Endodermal cell (in vitro differentiated cells): ENCODE results near the gene PIP5K1B. TPM values are rescaled to one million over a fixed set of nuclear protein-coding genes. Genes with fewer than 3 reads are reported as not detected.
A peak's percentile ranks its signal among the peaks of the same experiment; 100 is the strongest.

Experiments used
- DNase-seq: peaks from one replicate; pipeline ENCODE4 v3.0.0-alpha.2; 2017
- H3K27ac ChIP-seq: 2 replicates; pipeline ENCODE4 v1.5.1; 2013; ENCODE audit warnings: mild to moderate bottlenecking, low read depth, low read length, moderate library complexity
- H3K27me3 ChIP-seq: 2 replicates; pipeline ENCODE4 v1.6.1; 2013; ENCODE audit warnings: mild to moderate bottlenecking, low read length, moderate library complexity; ENCODE audit not compliant: insufficient read depth, control insufficient read depth, poor library complexity, severe bottlenecking
- H3K36me3 ChIP-seq: 2 replicates; pipeline ENCODE4 v1.7.0; 2013; ENCODE audit warnings: mild to moderate bottlenecking, low read length, moderate library complexity; ENCODE audit not compliant: control insufficient read depth, insufficient read depth
- H3K4me1 ChIP-seq: one replicate; pipeline ENCODE4 v1.7.0; 2013; ENCODE audit warnings: low read length; ENCODE audit not compliant: control insufficient read depth, insufficient read depth
- H3K4me3 ChIP-seq: 2 replicates; pipeline ENCODE4 v1.5.1; 2013; ENCODE audit warnings: mild to moderate bottlenecking, low read length, moderate library complexity
- H3K9ac ChIP-seq: 2 replicates; pipeline ENCODE4 v1.6.1; 2013; ENCODE audit warnings: mild to moderate bottlenecking, low read length, moderate library complexity; ENCODE audit not compliant: poor library complexity, severe bottlenecking; ENCODE audit errors: extremely low read depth
- H3K9me3 ChIP-seq: 2 replicates; pipeline ENCODE4 v1.6.1; 2013; ENCODE audit warnings: mild to moderate bottlenecking, low read length, moderate library complexity; ENCODE audit not compliant: control insufficient read depth
- H3K27ac Mint-ChIP-seq: 2 replicates; pipeline ENCODE4 v1.8.0; 2020; ENCODE audit warnings: mixed read lengths
- H3K27me3 Mint-ChIP-seq: 2 replicates; pipeline ENCODE4 v1.8.0; 2021; ENCODE audit warnings: mild to moderate bottlenecking, mixed read lengths; ENCODE audit not compliant: insufficient read depth
- H3K36me3 Mint-ChIP-seq: 2 replicates; pipeline ENCODE4 v1.8.0; 2020; ENCODE audit warnings: low read depth, mixed read lengths
- H3K4me1 Mint-ChIP-seq: 2 replicates; pipeline ENCODE4 v1.8.0; 2020; ENCODE audit warnings: mixed read lengths
- H3K4me3 Mint-ChIP-seq: 2 replicates; pipeline ENCODE4 v1.8.0; 2020; ENCODE audit warnings: mild to moderate bottlenecking, moderate library complexity, mixed read lengths
- H3K9me3 Mint-ChIP-seq: 2 replicates; pipeline ENCODE4 v1.8.0; 2020; ENCODE audit warnings: mild to moderate bottlenecking, mixed read lengths
- CTCF ChIP-seq: fragments of 200-600 bp; sonication (generic); conservative IDR thresholded peaks from 2 replicates; pipeline ENCODE4 v1.5.0; 2021; ENCODE audit warnings: antibody characterized with exemption, mild to moderate bottlenecking
- WGBS, 2 experiments: methylation state at CpG; one replicate each; pipeline versions ENCODE4 v1.1.5 to v1.1.7; 2013; ENCODE audit warnings: missing lambda C conversion rate in 2 of 2, mixed read lengths in 1 of 2; ENCODE audit not compliant: insufficient coverage in 1 of 2, insufficient read length in 1 of 2; 5-methylcytosine and 5-hydroxymethylcytosine counted together
- total RNA-seq, 2 donors: library from RNA; stranded (reverse); fragmentation: NEBNext Ultra II Directional in 1 of 2; extraction: Animal tissue kit (Norgen Biotek cat#: 25700) in 1 of 2; gene quantifications; 2 replicates in 1 of 2; 3 replicates in 1 of 2; pipeline ENCODE4 v1.2.1, GENCODE V29; 2021

The PIP5K1B gene
- total RNA-seq, 2 donors from 2014 or later: 8.5 to 10.2 TPM

- peaks cover 5% of the 10 kb centered on the region for H3K27me3 Mint-ChIP-seq
These were observed 25.7 kb downstream of the PIP5K1B start for GRCh38 chr9:68730570-68731235.

GRCh38 chr9:68731857-68732256 lies 26.8 kb downstream of the PIP5K1B start:
- H3K9me3 Mint-ChIP-seq: no peaks in the 10 kb centered on the region
- no peak for TF ChIP-seq CTCF
- Histone ChIP-seq H3K4me3 (peak overlapping the region; percentile 12), H3K9me3 (no peaks in the 10 kb centered on the region), H3K27me3 (no peaks in the 10 kb centered on the region), H3K4me1 (peaks cover 9% of the 10 kb centered on the region), H3K9ac (no peak overlapping the region), H3K27ac (no peak overlapping the region), H3K36me3 (no peaks in the 10 kb centered on the region)
- H3K36me3 Mint-ChIP-seq: no peaks in the 10 kb centered on the region
- H3K27me3 Mint-ChIP-seq: peaks cover 5% of the 10 kb centered on the region
- H3K4me3 Mint-ChIP-seq: no peak overlapping the region
- 84% methylated on average over 4 of the region's 5 CpGs; no CpG with 5 or more reads in 1 of the 2 experiments for WGBS, 2 experiments
- H3K4me1 Mint-ChIP-seq: peaks cover 37% of the 10 kb centered on the region
- H3K27ac Mint-ChIP-seq: no peak overlapping the region
- no peak for DNase-seq

More at GRCh38 chr9:68730570-68731235, 25.7 kb downstream of the PIP5K1B start:
- no peaks in the 10 kb centered on the region for H3K36me3 ChIP-seq
- no peaks in the 10 kb centered on the region for H3K9me3 ChIP-seq
- H3K27me3 ChIP-seq: no peaks in the 10 kb centered on the region
- Mint-ChIP-seq H3K9me3 (no peaks in the 10 kb centered on the region), H3K4me3 (no peak overlapping the region), H3K36me3 (no peaks in the 10 kb centered on the region), H3K27ac (no peak overlapping the region), H3K4me1 (peaks cover 35% of the 10 kb centered on the region)
- no peak overlapping the region for H3K4me3 ChIP-seq
- peaks cover 9% of the 10 kb centered on the region for H3K4me1 ChIP-seq
- no peak overlapping the region for H3K27ac ChIP-seq
- WGBS, 2 experiments: 89 to 97% methylated on average over 1 to 2 of the region's 2 CpGs
- no peak for DNase-seq
- no peak overlapping the region for H3K9ac ChIP-seq
- TF ChIP-seq CTCF: no peak

GRCh38 chr9:68732405-68733020 lies 27.5 kb downstream of the PIP5K1B start:
- Mint-ChIP-seq H3K9me3 (no peaks in the 10 kb centered on the region), H3K27ac (no peak overlapping the region), H3K4me3 (no peak overlapping the region), H3K4me1 (peaks cover 37% of the 10 kb centered on the region), H3K27me3 (peaks cover 5% of the 10 kb centered on the region), H3K36me3 (no peaks in the 10 kb centered on the region)
- Histone ChIP-seq H3K9ac (no peak overlapping the region), H3K4me3 (peak overlapping the region; percentile 12), H3K27ac (no peak overlapping the region), H3K27me3 (no peaks in the 10 kb centered on the region), H3K4me1 (peaks cover 9% of the 10 kb centered on the region), H3K9me3 (no peaks in the 10 kb centered on the region), H3K36me3 (no peaks in the 10 kb centered on the region)
- no peak for TF ChIP-seq CTCF
- DNase-seq: no peak
- WGBS, 2 experiments: 90 to 93% methylated on average over 3 to 11 of the region's 11 CpGs
